Measurements from ENCODE around the gene TRIM37.

DNA sequence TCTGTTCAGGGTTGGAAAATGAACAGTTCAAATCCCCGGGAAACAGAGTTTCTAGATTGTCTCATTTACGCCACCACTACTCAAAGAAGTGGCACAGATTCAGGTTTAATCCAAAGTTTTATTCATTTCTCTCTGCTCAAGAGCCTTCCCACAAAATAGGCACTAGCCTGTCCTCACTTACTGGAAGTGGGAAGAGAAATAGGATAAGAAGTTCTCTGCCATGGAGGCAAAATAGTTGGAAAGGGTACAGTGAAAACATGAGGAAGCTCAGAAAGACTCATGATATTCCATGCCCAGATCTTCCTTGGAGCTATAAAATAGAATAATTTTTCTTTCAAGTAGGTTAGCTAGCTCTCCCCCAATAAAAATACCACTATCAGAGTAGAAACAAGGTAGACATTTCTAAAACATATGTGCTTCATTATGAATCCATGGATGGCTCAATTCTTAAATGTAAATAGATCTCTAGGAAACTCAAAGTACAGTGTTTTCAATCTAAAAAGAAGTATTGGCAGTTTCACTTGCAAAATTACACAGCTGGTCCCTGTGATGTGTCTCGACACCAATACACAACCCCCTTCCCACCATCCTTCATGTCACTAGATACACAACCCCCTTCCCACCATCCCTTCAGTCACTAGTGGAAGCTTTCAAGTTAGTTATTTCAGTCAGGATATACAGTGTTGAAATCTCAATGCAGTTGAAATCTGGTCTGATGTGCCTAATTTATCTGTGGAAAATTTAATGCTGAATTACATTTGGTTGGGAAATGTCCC, 125.8 kb downstream of the TRIM37 start:
- TF ChIP-seq EP300 (IDR thresholded peaks at IDR 0.05; ENCODE audit: borderline replicate concordance in 1 of 2, low read depth in 2 of 2, low read length in 2 of 2) = no peak
- TF ChIP-seq, protein P1, sequence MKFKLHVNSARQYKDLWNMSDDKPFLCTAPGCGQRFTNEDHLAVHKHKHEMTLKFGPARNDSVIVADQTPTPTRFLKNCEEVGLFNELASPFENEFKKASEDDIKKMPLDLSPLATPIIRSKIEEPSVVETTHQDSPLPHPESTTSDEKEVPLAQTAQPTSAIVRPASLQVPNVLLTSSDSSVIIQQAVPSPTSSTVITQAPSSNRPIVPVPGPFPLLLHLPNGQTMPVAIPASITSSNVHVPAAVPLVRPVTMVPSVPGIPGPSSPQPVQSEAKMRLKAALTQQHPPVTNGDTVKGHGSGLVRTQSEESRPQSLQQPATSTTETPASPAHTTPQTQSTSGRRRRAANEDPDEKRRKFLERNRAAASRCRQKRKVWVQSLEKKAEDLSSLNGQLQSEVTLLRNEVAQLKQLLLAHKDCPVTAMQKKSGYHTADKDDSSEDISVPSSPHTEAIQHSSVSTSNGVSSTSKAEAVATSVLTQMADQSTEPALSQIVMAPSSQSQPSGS (IDR thresholded peaks at IDR 0.05; ENCODE audit: low read length) = no peak
- no peak for TF ChIP-seq POLR2A (IDR thresholded peaks at IDR 0.05; ENCODE audit: control extremely low read depth in 1 of 2, low read depth in 2 of 2, low read length in 2 of 2)
- TF ChIP-seq, protein P2, sequence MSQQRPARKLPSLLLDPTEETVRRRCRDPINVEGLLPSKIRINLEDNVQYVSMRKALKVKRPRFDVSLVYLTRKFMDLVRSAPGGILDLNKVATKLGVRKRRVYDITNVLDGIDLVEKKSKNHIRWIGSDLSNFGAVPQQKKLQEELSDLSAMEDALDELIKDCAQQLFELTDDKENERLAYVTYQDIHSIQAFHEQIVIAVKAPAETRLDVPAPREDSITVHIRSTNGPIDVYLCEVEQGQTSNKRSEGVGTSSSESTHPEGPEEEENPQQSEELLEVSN (IDR thresholded peaks at IDR 0.05) = no peak
- no peak for TF ChIP-seq POLR2AphosphoS5 (IDR thresholded peaks at IDR 0.05; ENCODE audit: low read depth, low read length)
- no peak for TF ChIP-seq ZNF274 (IDR thresholded peaks at IDR 0.05; ENCODE audit: borderline replicate concordance, extremely low read depth, low read length)
- TF ChIP-seq POU5F1 (IDR thresholded peaks at IDR 0.05; ENCODE audit: low read depth, low read length) = no peak

Measured in H1 (cell line).